ENCODE data around the gene ESRRB. TPM values are rescaled to one million over a fixed set of nuclear protein-coding genes. Genes with fewer than 3 reads are reported as not detected.
A peak's percentile ranks its signal among the peaks of the same experiment; 100 is the strongest.

Gene ESRRB
- total RNA-seq, 1 donor from 2014 or later = not detected

DNA sequence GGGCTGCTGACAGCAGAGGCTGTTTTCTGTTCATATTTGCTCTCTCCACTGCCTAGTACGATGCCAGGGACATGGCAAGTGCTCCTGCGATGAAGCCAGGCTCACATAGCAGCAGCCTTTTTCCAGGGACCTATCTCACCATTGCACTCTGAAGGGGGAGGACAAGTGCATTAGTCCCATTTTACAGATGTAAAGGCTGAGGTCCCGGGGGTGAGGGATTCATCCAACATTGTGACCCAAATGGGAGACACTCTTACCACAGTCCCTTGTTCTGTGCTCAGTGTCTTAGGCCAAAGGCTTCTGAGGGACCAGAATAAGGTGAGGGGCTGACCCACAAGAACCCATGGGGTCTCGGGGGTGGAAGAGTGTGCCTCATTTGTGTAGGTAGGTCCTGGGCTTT, 21.6 kb upstream of the ESRRB start:
- peaks cover 7% of the 10 kb centered on the region for H3K4me1 ChIP-seq
- H3K9me3 ChIP-seq = no peaks in the 10 kb centered on the region
- TF ChIP-seq, protein P1, sequence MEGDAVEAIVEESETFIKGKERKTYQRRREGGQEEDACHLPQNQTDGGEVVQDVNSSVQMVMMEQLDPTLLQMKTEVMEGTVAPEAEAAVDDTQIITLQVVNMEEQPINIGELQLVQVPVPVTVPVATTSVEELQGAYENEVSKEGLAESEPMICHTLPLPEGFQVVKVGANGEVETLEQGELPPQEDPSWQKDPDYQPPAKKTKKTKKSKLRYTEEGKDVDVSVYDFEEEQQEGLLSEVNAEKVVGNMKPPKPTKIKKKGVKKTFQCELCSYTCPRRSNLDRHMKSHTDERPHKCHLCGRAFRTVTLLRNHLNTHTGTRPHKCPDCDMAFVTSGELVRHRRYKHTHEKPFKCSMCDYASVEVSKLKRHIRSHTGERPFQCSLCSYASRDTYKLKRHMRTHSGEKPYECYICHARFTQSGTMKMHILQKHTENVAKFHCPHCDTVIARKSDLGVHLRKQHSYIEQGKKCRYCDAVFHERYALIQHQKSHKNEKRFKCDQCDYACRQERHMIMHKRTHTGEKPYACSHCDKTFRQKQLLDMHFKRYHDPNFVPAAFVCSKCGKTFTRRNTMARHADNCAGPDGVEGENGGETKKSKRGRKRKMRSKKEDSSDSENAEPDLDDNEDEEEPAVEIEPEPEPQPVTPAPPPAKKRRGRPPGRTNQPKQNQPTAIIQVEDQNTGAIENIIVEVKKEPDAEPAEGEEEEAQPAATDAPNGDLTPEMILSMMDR (IDR thresholded peaks at IDR 0.05) = no peak
- intact Hi-C loops (cut with DNase I) = no loop called here
- no peak for ATAC-seq
- H3K27me3 ChIP-seq (ENCODE audit: low read depth) = peaks cover 14% of the 10 kb centered on the region
- H3K36me3 ChIP-seq = no peaks in the 10 kb centered on the region
- no peak for DNase-seq
- no peak overlapping the region for H3K4me3 ChIP-seq
- no peak overlapping the region for H3K27ac ChIP-seq

DNA sequence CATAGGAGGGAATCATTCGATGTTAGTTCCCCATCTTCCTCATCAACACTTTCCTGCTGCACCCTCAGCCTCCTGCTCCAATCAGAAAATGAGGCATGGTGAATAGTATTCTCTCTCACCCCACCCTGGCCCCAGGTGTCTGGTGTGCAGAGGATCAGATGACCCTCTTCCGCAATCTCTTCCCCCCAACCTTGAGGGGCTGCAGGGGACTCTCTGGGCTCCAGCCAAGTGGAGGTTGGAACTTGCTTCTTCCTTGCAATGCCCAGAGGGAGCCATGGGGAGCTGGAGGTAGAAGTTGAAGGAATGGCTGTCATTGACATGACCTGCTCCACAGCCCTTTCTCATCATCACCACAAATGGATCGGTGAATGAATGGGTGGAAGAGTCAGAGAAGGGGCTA, 20.2 kb upstream of the ESRRB start:
- Histone ChIP-seq H3K9me3 (no peaks in the 10 kb centered on the region), H3K27ac (no peak overlapping the region), H3K27me3 (ENCODE audit: low read depth) (peaks cover 14% of the 10 kb centered on the region), H3K36me3 (no peaks in the 10 kb centered on the region), H3K4me1 (peaks cover 7% of the 10 kb centered on the region), H3K4me3 (no peak overlapping the region)
- DNase-seq (no peak), ATAC-seq (no peak)
- intact Hi-C loops (cut with DNase I) = no loop called here
- TF ChIP-seq, protein P1 (IDR thresholded peaks at IDR 0.05) = no peak

DNA sequence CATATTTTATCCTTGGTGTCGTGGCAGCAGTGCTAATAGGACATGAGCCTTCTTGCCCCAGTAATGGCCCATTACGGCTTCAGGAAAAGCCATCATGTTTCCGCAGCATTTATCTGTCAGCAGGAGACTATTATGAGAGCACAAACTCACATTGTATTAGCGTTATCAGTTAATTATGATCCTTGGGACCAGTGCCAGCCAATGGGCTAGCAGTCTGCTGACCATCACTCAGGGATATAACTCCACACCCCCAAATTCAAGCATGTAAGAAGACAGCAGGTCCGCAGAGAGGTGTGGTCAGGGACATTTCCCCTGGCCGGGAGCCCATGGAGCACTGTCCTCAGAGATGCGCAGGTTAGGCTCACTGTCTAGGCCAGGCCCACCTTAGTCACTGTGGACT, 4.9 kb upstream of the ESRRB start:
- no peak for DNase-seq
- intact Hi-C loops (cut with DNase I) = no loop called here
- H3K4me3 ChIP-seq = no peak overlapping the region
- H3K9me3 ChIP-seq = no peaks in the 10 kb centered on the region
- no peaks in the 10 kb centered on the region for H3K4me1 ChIP-seq
- H3K36me3 ChIP-seq = no peaks in the 10 kb centered on the region
- H3K27ac ChIP-seq = no peak overlapping the region
- peaks cover 27% of the 10 kb centered on the region for H3K27me3 ChIP-seq (ENCODE audit: low read depth)
- no peak for ATAC-seq
- TF ChIP-seq, protein P1 (IDR thresholded peaks at IDR 0.05) = no peak

DNA sequence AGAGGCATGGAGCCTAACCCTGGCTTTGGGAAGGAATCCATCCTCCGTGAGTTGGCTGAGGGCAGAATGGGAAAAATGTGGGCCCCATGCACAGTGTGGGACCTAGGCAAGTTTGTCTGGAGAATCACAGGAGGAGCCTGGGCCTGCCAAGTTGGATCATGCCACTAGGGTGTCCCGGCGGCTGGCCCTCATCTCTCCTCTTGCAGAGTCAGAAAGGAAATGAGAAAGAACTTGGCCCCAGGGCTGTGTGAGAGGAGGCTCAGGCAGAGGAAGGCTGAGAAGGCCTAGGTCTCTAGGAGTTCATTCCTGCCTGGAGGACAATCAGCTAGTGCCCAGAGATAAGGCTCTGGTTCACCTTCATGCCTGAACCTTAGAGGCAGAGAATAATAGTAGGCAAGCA, 2.5 kb upstream of the ESRRB start:
- no peaks in the 10 kb centered on the region for H3K9me3 ChIP-seq
- no peak overlapping the region for H3K4me3 ChIP-seq
- TF ChIP-seq, protein P1 (IDR thresholded peaks at IDR 0.05) = no peak
- ATAC-seq (no peak), DNase-seq (no peak)
- no peaks in the 10 kb centered on the region for H3K36me3 ChIP-seq
- peaks cover 12% of the 10 kb centered on the region for H3K4me1 ChIP-seq
- no peak overlapping the region for H3K27ac ChIP-seq
- H3K27me3 ChIP-seq (ENCODE audit: low read depth) = peaks cover 50% of the 10 kb centered on the region
- intact Hi-C loops (cut with DNase I) = no loop called here

DNA sequence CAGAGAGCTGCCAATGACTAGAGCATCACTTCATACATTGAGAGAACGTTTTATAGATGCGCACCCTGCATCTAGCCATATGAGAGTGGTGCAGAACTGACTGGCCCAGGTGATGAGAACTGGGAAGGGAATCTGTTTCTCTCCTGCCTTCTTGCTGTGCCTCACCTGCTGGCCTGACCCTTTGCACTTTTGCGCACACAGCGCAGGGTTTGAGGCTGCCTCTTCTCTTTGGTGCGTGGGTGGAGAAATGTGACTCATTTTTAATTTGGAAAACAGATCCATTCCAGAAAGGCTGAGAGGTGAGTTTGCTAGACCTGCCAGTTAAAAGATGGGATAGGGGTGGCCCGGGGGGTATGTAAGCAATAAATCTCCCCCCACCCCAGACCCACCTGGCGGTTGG, 453 bp upstream of the ESRRB start:
- ATAC-seq (no peak), DNase-seq (no peak)
- H3K4me3 ChIP-seq = no peak overlapping the region
- no peaks in the 10 kb centered on the region for H3K36me3 ChIP-seq
- intact Hi-C loops (cut with DNase I) = no loop called here
- peaks cover 64% of the 10 kb centered on the region for H3K27me3 ChIP-seq (ENCODE audit: low read depth)
- no peaks in the 10 kb centered on the region for H3K9me3 ChIP-seq
- TF ChIP-seq, protein P1 (IDR thresholded peaks at IDR 0.05) = no peak
- H3K27ac ChIP-seq = no peak overlapping the region
- peaks cover 12% of the 10 kb centered on the region for H3K4me1 ChIP-seq

DNA sequence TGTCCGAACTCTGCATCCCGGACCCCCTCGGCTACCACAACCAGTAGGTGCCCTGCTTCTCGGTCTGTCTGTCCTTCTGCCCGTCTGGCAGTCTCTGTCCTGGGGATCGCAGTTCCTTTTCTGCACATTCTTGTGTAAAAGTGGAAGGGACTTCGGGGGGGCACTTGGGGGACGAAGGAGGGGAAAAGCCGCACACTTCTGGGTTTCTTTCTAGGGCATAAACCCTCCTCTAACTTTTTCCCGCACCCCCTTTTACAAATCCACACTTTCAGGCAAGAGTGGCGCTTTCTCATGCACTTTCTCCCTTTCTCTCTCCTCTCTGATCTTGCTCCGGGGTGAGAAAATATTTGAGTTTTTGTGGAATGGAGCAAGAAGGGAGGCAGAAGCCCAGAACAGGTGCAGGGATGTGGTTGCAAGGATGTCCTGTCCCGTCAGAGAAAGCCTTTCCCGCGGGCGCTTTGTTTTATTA, 506 bp downstream of the ESRRB start:
- Histone ChIP-seq H3K27me3 (ENCODE audit: low read depth) (peaks cover 64% of the 10 kb centered on the region), H3K36me3 (no peaks in the 10 kb centered on the region), H3K4me1 (peaks cover 12% of the 10 kb centered on the region), H3K9me3 (no peaks in the 10 kb centered on the region), H3K4me3 (peak overlapping the region; percentile 44), H3K27ac (no peak overlapping the region)
- DNase-seq = no peak
- intact Hi-C loops (cut with DNase I) = no loop called here
- no peak for ATAC-seq
- TF ChIP-seq, protein P1 (IDR thresholded peaks at IDR 0.05) = no peak
